Esophagus (tissue), 2 donors: ENCODE measurements around the gene NOP10. TPM values are rescaled to one million over a fixed set of nuclear protein-coding genes. Genes with fewer than 3 reads are reported as not detected.
"Not testable (repeated sequence)": the region's sequence is repeated elsewhere in the genome, so short reads cannot be mapped to it uniquely, and the experiment has no call there.

Source experiments
- H3K27ac ChIP-seq, 2 donors: one replicate each; pipeline ENCODE4 v1.5.1; 2013; ENCODE audit warnings: low read depth in 2 of 2, mild to moderate bottlenecking in 2 of 2, inconsistent platforms in 1 of 2, low read length in 1 of 2, moderate library complexity in 1 of 2
- H3K27me3 ChIP-seq, 2 donors: one replicate each; pipeline ENCODE4 v1.6.1; 2013; ENCODE audit warnings: low read length in 2 of 2, control low read depth in 1 of 2, mild to moderate bottlenecking in 1 of 2; ENCODE audit not compliant: insufficient read depth in 2 of 2, control insufficient read depth in 1 of 2
- H3K36me3 ChIP-seq, 2 donors: one replicate each; pipeline ENCODE4 v1.6.1; 2013; ENCODE audit warnings: low read length in 1 of 2; ENCODE audit not compliant: control insufficient read depth in 2 of 2, insufficient read depth in 2 of 2
- H3K4me1 ChIP-seq, 2 donors: one replicate each; pipeline ENCODE4 v1.6.1; 2013; ENCODE audit warnings: low read length in 1 of 2; ENCODE audit not compliant: control insufficient read depth in 2 of 2, insufficient read depth in 2 of 2
- H3K4me3 ChIP-seq, 2 donors: one replicate each; pipeline ENCODE4 v1.5.1; 2013; ENCODE audit warnings: low read length in 2 of 2, mild to moderate bottlenecking in 2 of 2, low read depth in 1 of 2, moderate library complexity in 1 of 2
- H3K9me3 ChIP-seq, 2 donors: one replicate each; pipeline ENCODE4 v1.6.1; 2013; ENCODE audit warnings: mild to moderate bottlenecking in 2 of 2, low read depth in 1 of 2, low read length in 1 of 2, moderate library complexity in 1 of 2; ENCODE audit not compliant: control insufficient read depth in 2 of 2, insufficient read depth in 1 of 2
- WGBS, 2 donors: extraction: QIAGEN DNeasy Blood & Tissue Kit; methylation state at CpG; one replicate each; pipeline ENCODE4 v1.1.7; 2013; 5-methylcytosine and 5-hydroxymethylcytosine counted together
- polyA plus RNA-seq, 2 donors: library from polyadenylated mRNA; stranded (reverse); fragments of 200-250 nt; gene quantifications; one replicate each; pipeline ENCODE4 v1.2.3, GENCODE V29; 2013
- donor health status: healthy with polysubstance abuse.
- donor health status: Bipolar disorder and iron deficiency.

NOP10 gene
- polyA plus RNA-seq, 2 donors, result 203 to 276 TPM

GRCh38 chr15:34360298-34360697, 17.4 kb upstream of the NOP10 start:
- Histone ChIP-seq H3K4me3 (no peak overlapping the region), H3K27me3 (no peaks in the 10 kb centered on the region), H3K9me3 (no peaks in the 10 kb centered on the region), H3K27ac (peak overlapping the region; percentile 78 to 93), H3K36me3 (peaks cover 12 to 26% of the 10 kb centered on the region in 2 donors), H3K4me1 (peaks cover 6% of the 10 kb centered on the region in 2 donors)
- WGBS, 2 donors, result 48 to 59% methylated on average over 1 of the region's 1 CpG

DNA sequence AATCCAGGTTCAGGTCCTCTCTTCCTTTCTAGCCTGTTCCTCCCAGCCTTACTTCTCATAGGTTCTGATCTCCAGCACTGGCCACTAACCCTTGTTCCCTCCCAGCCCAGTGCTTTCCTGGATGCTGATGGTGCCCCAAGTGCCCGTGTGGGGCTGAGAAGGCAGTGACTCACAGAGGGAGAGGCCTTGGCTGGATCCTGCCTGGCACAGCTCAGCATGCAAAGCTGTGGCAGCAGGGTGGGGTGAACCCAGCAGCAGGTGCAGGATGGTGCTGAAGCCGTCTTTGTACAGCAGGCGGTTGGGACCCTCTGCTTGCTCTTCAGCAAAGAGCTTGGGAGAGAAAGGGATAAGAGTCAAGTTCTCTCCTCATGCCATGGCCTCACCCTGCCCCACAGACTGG, 16.5 kb upstream of the NOP10 start:
- H3K27me3 ChIP-seq, result no peaks in the 10 kb centered on the region
- peak overlapping the region; percentile 78 to 93 for H3K27ac ChIP-seq
- peaks cover 15 to 31% of the 10 kb centered on the region in 2 donors for H3K36me3 ChIP-seq
- H3K4me3 ChIP-seq, result no peak overlapping the region
- no peaks in the 10 kb centered on the region for H3K9me3 ChIP-seq
- 45 to 71% methylated on average over 3 of the region's 3 CpGs for WGBS, 2 donors
- H3K4me1 ChIP-seq, result peaks cover 3 to 6% of the 10 kb centered on the region in 2 donors

- H3K4me3 ChIP-seq, result no peak overlapping the region
- peak overlapping the region; percentile 78 to 93 for H3K27ac ChIP-seq
- 94 to 96% methylated on average over 4 of the region's 4 CpGs for WGBS, 2 donors
- peaks cover 15 to 32% of the 10 kb centered on the region in 2 donors for H3K36me3 ChIP-seq
- H3K9me3 ChIP-seq, result no peaks in the 10 kb centered on the region
- peaks cover 3 to 4% of the 10 kb centered on the region in 2 donors for H3K4me1 ChIP-seq
- H3K27me3 ChIP-seq, result no peaks in the 10 kb centered on the region
These were observed 16.0 kb upstream of the NOP10 start for GRCh38 chr15:34358948-34359347.

- Histone ChIP-seq H3K9me3 (no peaks in the 10 kb centered on the region), H3K4me3 (no peak overlapping the region), H3K27me3 (no peaks in the 10 kb centered on the region), H3K27ac (no peak overlapping the region), H3K36me3 (peaks cover 11 to 31% of the 10 kb centered on the region in 2 donors), H3K4me1 (peaks cover 3% of the 10 kb centered on the region in 2 donors)
- 77 to 78% methylated on average over 3 of the region's 3 CpGs for WGBS, 2 donors
These were observed 15.4 kb upstream of the NOP10 start for GRCh38 chr15:34358367-34358766.

- no peaks in the 10 kb centered on the region for H3K27me3 ChIP-seq
- H3K27ac ChIP-seq, result no peak overlapping the region
- WGBS, 2 donors, result 88 to 100% methylated on average over 1 of the region's 1 CpG
- no peak overlapping the region for H3K4me3 ChIP-seq
- H3K9me3 ChIP-seq, result no peaks in the 10 kb centered on the region
- peaks cover 3% of the 10 kb centered on the region in 2 donors for H3K4me1 ChIP-seq
- peaks cover 11 to 32% of the 10 kb centered on the region in 2 donors for H3K36me3 ChIP-seq
These were observed 14.7 kb upstream of the NOP10 start for GRCh38 chr15:34357653-34358052.

DNA sequence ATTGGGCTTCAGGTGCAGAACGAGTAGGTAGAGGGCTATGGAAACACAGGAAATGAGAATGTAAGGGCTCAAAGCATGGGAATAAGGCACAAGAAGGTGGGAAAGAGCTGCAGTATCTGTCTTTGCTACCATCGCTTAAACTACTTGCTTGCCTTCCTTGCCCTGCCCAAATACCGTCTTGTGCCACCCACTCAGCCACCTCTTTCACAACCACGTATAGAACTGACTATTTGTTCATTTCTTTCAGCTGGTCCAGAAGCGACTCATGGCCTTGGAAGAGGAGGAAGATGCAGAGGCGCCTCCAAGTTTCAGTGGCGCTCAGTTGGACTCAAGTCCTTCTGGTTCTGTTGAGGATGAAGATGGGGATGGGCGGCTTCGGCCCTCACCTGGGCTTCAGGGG, 12.3 kb upstream of the NOP10 start:
- Histone ChIP-seq H3K27ac (no peak overlapping the region), H3K4me3 (no peak overlapping the region), H3K27me3 (no peaks in the 10 kb centered on the region), H3K9me3 (no peaks in the 10 kb centered on the region), H3K36me3 (peaks cover 11 to 22% of the 10 kb centered on the region in 2 donors), H3K4me1 (peaks cover 3% of the 10 kb centered on the region in 2 donors)
- WGBS, 2 donors, result 84 to 86% methylated on average over 9 of the region's 9 CpGs

GRCh38 chr15:34354286-34354685, 11.3 kb upstream of the NOP10 start:
- H3K27ac ChIP-seq, result no peak overlapping the region
- WGBS, 2 donors, result 93 to 95% methylated on average over 7 of the region's 7 CpGs
- H3K4me3 ChIP-seq, result no peak overlapping the region
- H3K9me3 ChIP-seq, result no peaks in the 10 kb centered on the region
- H3K36me3 ChIP-seq, result peaks cover 11 to 18% of the 10 kb centered on the region in 2 donors
- H3K4me1 ChIP-seq, result no peaks in the 10 kb centered on the region
- no peaks in the 10 kb centered on the region for H3K27me3 ChIP-seq

- peaks cover 11 to 16% of the 10 kb centered on the region in 2 donors for H3K36me3 ChIP-seq
- no peak overlapping the region for H3K4me3 ChIP-seq
- H3K9me3 ChIP-seq, result no peaks in the 10 kb centered on the region
- no peak overlapping the region for H3K27ac ChIP-seq
- no peaks in the 10 kb centered on the region for H3K27me3 ChIP-seq
- no peaks in the 10 kb centered on the region for H3K4me1 ChIP-seq
- WGBS, 2 donors, result 74 to 78% methylated on average over 2 of the region's 2 CpGs
These were observed 10.7 kb upstream of the NOP10 start for GRCh38 chr15:34353627-34354026.

DNA sequence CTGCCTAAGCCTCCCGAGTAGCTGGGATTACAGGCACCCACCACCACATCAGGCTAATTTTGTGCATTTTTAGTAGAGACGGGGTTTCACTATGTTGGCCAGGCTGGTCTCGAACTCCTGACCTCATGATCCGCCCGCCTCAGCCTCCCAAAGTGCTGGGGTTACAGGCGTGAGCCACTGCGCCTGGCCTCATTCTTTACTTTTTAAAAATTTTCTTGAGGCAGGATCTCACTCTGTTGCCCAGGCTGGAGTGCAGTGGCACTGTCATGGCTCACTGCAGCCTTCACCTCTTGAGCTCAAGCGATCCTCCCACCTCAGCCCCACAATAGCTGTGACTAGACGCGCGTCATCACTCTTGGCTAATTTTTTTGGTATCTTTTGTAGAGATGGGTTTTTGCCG, 10.1 kb upstream of the NOP10 start:
- not testable (repeated sequence) for H3K4me3 ChIP-seq, H3K27ac ChIP-seq, H3K27me3 ChIP-seq, H3K9me3 ChIP-seq, H3K4me1 ChIP-seq
- WGBS, 2 donors, result 91 to 95% methylated on average over 12 of the region's 12 CpGs
- H3K36me3 ChIP-seq, result peaks cover 11 to 16% of the 10 kb centered on the region in 2 donors

DNA sequence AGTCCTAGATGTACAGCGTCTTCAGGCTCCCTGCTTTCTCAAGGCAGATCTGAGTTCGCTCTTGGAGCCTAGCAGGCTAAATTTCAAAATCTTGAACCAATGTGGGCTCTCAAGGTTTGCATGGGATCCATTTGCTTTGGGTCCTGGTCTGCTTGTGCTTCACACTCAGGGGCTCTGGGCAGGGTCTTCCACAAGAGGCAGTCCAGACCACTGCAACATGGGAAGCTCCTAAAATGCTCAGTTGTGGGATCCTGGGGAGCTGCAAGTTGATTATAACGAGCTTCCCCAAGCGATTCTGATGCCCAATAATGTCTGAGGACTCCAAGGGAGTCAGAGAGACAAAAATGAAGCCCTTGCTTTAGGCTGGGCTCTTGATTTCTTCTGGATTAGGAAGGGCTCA, 6.8 kb upstream of the NOP10 start:
- Histone ChIP-seq H3K27ac (no peak overlapping the region), H3K4me1 (no peaks in the 10 kb centered on the region), H3K9me3 (no peaks in the 10 kb centered on the region), H3K36me3 (peaks cover 1 to 8% of the 10 kb centered on the region in 2 donors), H3K27me3 (no peaks in the 10 kb centered on the region), H3K4me3 (no peak overlapping the region)
- WGBS, 2 donors, result 83 to 89% methylated on average over 4 of the region's 4 CpGs
